Activated CD8-positive, alpha-beta memory T cell treated with anti-CD3 and anti-CD28 coated beads, Interleukin-2, amount 50 U/mL, for 1 hour (primary cell): ENCODE measurements around the gene MITF.

ENCODE experiments used
- DNase-seq: peaks from one replicate; pipeline ENCODE4 v3.0.0-alpha.2; 2020; ENCODE audit errors: extremely low read depth

The MITF gene

GRCh38 chr3:69838217-69838616, 99.0 kb downstream of the MITF start:
- no peak for DNase-seq

DNA sequence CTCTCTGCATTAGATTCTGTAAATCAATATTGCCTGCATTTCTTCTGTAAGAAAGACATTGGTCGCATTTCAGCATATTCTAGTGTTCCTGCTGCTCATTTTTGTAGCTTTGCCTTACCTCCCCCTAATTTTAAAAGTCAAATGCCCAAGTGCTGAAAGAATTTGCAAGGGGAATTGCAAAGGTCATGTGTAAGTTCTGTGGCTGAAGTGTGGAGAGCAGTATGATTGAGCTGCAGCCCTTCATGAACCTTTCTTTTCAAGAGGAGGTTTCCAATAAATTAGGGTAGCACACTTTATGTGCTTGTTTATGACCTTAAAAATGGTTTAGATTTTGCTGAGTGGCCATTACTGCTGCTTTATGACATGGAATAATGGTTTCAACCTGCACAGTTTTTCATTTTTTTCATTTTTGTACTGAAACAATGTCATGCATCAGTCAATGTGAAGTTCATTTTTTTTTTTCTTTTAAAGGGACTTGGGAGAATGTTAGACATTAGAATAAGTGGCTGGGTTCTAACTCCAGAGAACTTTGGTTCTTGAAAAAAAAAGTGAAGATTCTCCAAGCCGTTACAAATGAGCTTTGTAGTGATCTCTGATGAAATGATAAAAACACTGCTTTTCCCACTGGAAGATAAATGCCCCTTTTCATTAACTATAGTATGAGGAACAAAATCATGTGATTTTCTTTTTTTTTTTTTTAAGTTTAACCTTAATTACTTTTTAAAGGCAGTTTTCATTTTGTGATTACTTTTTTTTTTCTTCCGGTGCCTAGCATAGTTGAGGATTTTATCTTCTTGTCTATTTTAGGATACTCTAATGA, 99.6 kb downstream of the MITF start:
- DNase-seq, result no peak

DNA sequence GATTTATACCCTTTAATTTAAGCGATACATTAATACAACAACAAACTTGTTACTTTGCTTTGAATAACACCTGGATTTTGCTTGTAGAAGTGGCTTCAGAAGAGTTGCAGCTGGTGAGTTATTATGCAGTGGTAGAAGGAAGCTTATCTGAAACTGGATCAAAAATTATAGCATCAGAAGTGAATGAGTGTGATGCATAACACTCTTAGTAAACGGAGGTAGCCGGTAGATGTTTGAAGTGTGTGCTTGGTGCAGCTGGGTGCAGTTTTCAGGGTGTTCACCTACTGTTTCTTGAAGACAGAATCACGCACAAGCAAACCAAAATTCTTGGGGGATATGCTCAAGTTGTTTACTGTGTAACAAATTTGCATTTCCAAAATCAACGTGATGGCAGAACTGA, 103.1 kb downstream of the MITF start:
- DNase-seq, result no peak

DNA sequence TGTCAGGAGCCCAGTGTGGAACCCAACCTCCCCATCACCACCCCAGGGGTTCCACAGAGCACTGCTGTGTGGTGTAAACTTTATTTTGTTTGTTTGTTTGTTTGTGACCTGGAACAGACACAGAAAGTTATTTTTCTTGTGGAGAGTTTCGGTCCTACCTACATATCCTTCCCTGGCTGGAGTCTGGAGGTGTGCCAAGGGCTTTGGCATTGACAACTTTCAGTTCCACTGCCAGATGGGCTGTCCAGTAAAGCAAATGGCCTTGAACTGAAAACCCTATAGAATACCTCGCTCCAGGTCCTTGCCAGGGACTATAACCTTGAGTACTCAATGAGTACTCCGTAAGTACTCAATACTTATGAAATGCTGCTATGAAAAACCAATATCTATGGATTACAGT, 103.5 kb downstream of the MITF start:
- DNase-seq, result no peak

- DNase-seq, result no peak
Observed at GRCh38 chr3:69844706-69845105, 105.4 kb downstream of the MITF start.

- no peak for DNase-seq
Observed at GRCh38 chr3:69847303-69847702, 108.0 kb downstream of the MITF start.

GRCh38 chr3:69848113-69848512, 108.8 kb downstream of the MITF start:
- no peak for DNase-seq

DNA sequence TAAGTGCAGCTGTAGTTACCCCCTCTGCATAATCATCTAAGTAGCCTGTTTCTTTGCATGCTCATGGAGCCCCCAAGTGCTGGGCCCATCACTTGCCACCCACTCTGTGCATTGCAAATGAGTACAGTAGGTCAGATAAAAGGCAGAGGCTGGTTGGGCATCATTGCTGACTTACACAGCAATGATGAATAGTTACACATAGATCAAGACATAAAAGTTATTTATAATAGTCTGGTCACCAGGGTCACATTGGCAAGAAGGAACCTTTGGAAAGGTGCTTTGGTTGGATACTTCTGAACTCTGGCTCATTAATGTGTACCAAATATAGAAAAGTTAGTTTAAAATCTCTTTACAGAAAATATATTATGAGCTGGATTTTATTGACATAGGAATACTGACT, 111.6 kb downstream of the MITF start:
- no peak for DNase-seq

DNA sequence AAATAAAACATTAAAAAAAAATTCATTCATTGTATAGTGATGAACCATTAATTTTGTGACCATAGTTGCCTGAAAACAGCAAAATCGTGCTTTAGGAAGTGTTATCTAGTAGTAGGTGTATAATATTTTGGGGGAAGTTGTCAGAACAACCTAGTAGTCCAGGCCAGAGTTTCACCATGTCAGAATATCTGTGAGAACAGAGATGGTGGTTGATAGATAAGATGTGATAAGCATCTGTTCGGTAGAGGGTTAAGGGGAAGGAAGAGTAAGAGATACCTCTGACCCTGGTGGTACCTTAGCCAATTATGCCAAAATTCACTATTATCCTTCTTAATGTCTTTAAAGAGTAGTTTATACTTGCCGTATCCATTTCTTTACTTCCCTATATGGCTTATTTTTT, 113.8 kb downstream of the MITF start:
- DNase-seq, result no peak

GRCh38 chr3:69855436-69856162, 116.3 kb downstream of the MITF start:
- no peak for DNase-seq

- no peak for DNase-seq
Observed at GRCh38 chr3:69856965-69857705, 117.9 kb downstream of the MITF start.

GRCh38 chr3:69861556-69861955, 122.3 kb downstream of the MITF start:
- DNase-seq, result no peak

DNA sequence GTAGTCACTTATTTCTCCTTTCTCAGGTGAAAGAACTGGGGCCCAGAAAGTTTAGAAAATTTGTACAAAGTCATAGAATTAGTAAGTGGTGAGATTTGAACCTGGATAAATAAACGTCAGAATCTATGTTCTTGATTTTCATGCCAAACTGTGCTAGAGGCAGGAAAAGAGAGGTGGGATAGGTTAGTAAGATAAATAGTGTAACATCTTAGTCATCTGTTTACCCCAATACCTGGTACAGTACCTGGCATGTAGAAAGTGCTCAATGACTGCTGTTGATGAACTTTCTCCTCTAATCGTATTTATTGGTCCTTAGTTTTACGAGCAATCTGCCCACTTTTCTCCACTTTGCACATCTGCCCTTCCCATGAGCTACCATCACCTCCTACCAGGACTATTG, 124.9 kb downstream of the MITF start:
- DNase-seq, result no peak

DNA sequence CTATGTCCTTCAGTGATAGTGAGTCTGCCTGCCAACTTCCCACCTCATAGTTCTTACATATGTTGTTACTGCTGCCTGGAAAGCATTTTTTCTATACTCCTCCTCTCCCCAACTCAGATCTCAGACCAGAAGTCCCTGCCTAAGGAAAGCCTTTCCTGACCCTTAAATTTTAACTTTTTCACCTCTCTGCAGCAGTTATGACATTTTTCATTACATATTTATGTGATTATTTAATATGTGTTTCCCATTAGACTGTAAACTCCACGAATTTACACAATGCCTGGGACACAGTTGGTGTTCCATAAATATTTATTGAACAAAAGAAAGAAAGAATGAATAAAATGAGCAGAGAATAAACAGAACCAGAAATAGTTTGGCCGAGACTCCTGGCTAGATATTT, 125.5 kb downstream of the MITF start:
- no peak for DNase-seq

DNA sequence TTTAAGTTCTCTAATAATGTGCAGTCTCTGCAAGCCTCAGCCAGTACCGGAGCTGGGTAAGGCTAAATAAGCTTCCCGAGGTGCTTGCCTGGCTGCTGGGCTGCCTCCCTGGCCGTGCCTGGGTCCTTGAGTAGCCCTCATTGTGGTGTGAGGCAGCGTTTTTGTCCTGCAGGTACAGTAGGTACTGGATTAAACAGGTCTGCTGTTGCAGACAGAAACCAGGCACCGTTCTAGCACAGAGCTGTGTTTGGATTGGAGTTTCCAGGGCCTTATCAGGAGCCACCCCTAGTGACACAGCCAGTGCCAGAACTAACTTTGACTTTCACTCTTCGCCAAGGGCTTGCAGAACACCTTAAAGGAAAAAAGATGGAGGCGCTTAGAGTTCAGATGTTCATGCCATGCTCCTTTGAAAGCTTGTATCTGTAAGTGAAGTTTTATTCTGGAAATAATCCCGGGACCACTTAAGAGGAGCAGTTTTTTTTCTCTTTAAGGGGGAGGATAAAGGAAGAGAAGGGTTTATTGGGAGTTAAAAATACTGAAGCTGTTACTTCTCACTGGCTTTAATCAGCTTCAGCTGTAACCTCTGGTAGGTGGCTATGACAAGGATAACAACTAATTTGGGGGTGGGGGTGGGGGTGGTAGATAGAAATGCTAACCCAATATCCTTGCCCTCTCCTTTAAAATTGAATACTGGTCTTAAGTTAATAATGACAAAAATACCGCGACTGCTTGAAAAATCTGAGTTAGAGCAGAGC, 126.8 kb downstream of the MITF start:
- DNase-seq, result no peak

DNA sequence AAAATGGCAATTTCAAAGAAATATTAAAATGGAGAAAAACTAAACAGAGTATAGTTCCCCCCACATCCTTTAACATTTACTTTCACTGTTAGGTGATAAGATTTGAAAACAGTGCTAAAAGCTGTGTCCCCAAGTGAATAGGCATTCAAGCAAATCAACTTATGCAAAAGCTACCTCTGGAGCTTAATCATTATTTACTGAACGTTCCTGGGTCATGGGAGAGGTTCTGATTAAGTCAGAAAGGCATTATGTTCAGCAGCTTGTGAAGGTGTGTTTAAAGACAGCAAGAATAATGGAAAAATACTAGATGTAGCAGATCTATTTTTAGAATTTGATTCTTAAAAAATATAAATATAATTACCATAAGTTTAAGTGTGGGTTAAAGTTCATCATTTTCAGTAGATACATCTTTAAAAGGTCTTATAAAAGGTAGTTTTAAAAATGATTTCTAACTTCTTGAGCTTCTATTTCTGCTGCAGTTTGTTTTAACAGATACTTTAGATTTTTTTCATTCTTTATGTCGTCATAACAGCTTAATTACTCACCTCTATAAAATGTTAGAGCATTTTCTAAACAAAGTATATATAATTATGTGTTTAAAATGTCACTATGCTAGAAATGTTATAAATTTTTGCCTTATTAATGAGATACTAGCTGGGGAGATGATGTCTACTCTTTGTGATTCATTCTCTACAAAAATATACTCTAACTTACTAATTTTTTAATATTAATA, 127.9 kb downstream of the MITF start:
- no peak for DNase-seq

- no peak for DNase-seq
Observed at GRCh38 chr3:69867941-69868505, 128.8 kb downstream of the MITF start.

DNA sequence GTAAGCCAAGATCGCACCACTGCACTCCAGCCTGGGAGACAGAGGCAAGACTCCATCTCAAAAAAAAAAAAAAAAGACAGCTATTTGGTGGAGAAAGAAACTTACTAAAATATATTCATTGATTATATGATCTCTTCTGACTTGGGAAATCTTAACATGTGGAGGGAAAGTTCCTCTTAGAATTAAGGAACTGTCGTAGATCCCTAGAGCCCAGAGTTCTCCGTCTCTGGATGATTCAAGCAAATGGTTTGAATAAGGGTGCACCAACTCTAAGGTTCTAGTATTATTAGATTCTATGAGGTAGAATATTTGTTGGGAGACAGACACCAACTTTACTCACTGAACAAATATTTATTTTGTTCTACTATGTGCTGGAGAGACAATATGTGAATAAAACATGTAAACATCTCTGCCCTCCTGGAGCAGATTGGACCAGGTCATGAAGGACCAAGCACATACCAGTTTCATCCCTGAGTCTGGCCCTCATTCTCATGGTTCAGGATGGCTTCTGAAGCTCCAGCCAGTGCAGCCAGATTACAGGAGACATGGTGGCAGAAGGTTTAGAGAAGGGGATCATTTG, 129.7 kb downstream of the MITF start:
- no peak for DNase-seq

GRCh38 chr3:69869643-69870042, 130.4 kb downstream of the MITF start:
- DNase-seq, result no peak

GRCh38 chr3:69871251-69871650, 132.0 kb downstream of the MITF start:
- DNase-seq, result no peak

DNA sequence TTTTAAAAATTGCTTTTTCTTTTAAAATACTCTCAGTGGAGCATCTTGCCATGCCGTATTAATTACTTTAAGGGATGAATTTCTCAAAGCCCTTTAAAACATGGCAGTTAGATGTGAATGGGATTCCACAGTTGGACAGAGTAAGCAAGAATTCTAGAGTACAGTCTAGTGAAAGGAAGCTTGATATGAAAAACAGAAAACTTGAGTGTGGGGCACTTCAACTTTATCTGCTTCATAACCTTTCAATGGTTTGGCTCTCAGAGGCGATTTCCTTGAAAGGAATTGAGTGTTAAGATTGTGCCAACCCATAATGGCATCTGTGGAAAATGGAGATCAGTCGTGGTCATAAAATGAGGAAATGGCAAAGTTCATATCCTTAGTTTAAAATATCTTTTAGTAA, 132.6 kb downstream of the MITF start:
- DNase-seq, result no peak
